LNCAP (cell line): ENCODE measurements around the gene GEMIN2.

ENCODE experiments used
- CTCF ChIP-seq: fragments of 450-650 bp; IDR thresholded peaks from 2 replicates; pipeline ENCODE4 v1.5.1; 2017; ENCODE audit warnings: mild to moderate bottlenecking

The GEMIN2 gene

GRCh38 chr14:39145266-39145966, 31.3 kb downstream of the GEMIN2 start:
- no peak for TF ChIP-seq CTCF

GRCh38 chr14:39154594-39155189, 40.6 kb downstream of the GEMIN2 start:
- no peak for TF ChIP-seq CTCF

GRCh38 chr14:39157491-39157890, 43.4 kb downstream of the GEMIN2 start:
- TF ChIP-seq CTCF: no peak

- no peak for TF ChIP-seq CTCF
Observed at GRCh38 chr14:39158222-39158858, 44.2 kb downstream of the GEMIN2 start.

GRCh38 chr14:39160494-39160893, 46.4 kb downstream of the GEMIN2 start:
- no peak for TF ChIP-seq CTCF

- TF ChIP-seq CTCF: no peak
Observed at GRCh38 chr14:39168591-39168990, 54.5 kb downstream of the GEMIN2 start.

- no peak for TF ChIP-seq CTCF
Observed at GRCh38 chr14:39169541-39169900, 55.4 kb downstream of the GEMIN2 start.
